ENCODE data around the gene RPS15A. TPM values are rescaled to one million over a fixed set of nuclear protein-coding genes. Genes with fewer than 3 reads are reported as not detected.

The RPS15A gene
- 2,370 and 2,788 TPM in 2 replicates for total RNA-seq
- 554 and 588 TPM in 2 replicates for polyA plus RNA-seq

DNA sequence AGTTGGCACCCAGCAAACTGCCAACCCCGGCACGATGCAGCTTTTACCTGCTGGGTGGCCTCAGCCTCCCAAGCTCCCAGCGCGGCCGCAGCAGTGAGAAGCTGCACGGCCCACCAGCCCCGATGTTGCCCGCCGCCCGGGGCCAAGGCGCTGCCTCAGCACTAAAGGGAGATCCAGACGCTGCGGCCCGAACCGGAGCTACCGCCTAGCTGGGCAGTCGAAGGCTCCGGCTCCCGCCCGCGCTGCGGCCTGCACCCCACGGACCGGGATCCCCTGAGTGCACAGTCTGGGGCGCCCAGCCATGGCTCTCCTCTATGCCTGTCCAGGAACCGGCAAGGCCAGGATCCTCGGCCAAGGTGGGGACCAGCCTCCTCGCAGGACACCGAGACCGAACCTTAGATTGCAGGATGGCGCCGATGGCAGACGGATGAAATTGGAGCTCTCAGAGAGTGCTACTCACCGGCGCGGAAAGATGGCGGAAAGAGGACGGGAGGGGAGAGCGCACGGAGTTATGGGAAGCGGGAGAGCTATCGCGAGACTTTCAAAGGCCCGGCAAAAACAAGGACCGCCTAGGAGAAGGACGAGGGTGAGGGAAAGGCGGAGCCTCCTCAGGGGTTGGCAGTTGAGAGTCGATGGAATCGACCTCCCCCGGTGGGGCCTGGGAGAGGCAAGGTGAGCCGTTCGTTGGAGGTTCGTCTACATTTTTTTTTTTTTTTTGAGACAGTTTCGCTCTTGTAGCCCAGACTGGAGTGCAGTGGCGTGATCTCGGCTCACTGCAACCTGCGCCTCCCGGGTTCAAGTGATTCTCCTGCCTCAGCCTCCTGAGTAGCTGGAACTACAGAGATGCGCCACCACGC, at the start of gene RPS15A:
Gene RPS15A, minus strand, starts transcription at position 485 of the 857 bp plus-strand sequence. CDS start 1,221 bp downstream, outside the sequence.
- peaks cover 3% of the 10 kb centered on the region for H3K36me3 ChIP-seq (replicated peaks; ENCODE audit: insufficient read depth, low read depth)
- peak within 1 kb of the TSS; percentile 83 for H3K4me3 ChIP-seq
- TF ChIP-seq EZH2phosphoT487 (IDR thresholded peaks at IDR 0.05; ENCODE audit: low read depth, severe bottlenecking, unreplicated experiment) (no peak), EZH2 (IDR thresholded peaks at IDR 0.05; ENCODE audit: borderline replicate concordance) (no peak)
- TF ChIP-seq, protein P1, sequence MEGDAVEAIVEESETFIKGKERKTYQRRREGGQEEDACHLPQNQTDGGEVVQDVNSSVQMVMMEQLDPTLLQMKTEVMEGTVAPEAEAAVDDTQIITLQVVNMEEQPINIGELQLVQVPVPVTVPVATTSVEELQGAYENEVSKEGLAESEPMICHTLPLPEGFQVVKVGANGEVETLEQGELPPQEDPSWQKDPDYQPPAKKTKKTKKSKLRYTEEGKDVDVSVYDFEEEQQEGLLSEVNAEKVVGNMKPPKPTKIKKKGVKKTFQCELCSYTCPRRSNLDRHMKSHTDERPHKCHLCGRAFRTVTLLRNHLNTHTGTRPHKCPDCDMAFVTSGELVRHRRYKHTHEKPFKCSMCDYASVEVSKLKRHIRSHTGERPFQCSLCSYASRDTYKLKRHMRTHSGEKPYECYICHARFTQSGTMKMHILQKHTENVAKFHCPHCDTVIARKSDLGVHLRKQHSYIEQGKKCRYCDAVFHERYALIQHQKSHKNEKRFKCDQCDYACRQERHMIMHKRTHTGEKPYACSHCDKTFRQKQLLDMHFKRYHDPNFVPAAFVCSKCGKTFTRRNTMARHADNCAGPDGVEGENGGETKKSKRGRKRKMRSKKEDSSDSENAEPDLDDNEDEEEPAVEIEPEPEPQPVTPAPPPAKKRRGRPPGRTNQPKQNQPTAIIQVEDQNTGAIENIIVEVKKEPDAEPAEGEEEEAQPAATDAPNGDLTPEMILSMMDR (IDR thresholded peaks at IDR 0.05; ENCODE audit: poor library complexity), result no peak
- 5% methylated on average over 57 of the region's 60 CpGs for WGBS (ENCODE audit: low lambda C conversion rate, missing lambda C conversion rate)
- peaks cover 57% of the 10 kb centered on the region for H3K79me2 ChIP-seq
- H2AFZ ChIP-seq, result peak within 1 kb of the TSS; percentile 88
- H3K9me2 ChIP-seq (replicated peaks; ENCODE audit: insufficient read depth), result no peaks in the 10 kb centered on the region
- H3K27ac ChIP-seq, result peak within 1 kb of the TSS; percentile 92
- no peaks in the 10 kb centered on the region for H3K27me3 ChIP-seq
- peaks cover 47% of the 10 kb centered on the region for H4K20me1 ChIP-seq (ENCODE audit: insufficient read depth, poor library complexity, severe bottlenecking)
- peaks cover 25% of the 10 kb centered on the region for H3K4me1 ChIP-seq (ENCODE audit: insufficient read depth)
- peak within 1 kb of the TSS; percentile 84 for H3K4me2 ChIP-seq
- H3K9me3 ChIP-seq (ENCODE audit: low read depth), result no peaks in the 10 kb centered on the region
- DNase-seq (ENCODE audit: low spot score), result peak; percentile 98

- H3K36me3 ChIP-seq (replicated peaks; ENCODE audit: insufficient read depth, low read depth), result no peaks in the 10 kb centered on the region
- H2AFZ ChIP-seq, result no peak overlapping the region
- H3K9me3 ChIP-seq (ENCODE audit: low read depth), result no peaks in the 10 kb centered on the region
- no peaks in the 10 kb centered on the region for H3K9me2 ChIP-seq (replicated peaks; ENCODE audit: insufficient read depth)
- TF ChIP-seq, protein P1 (IDR thresholded peaks at IDR 0.05; ENCODE audit: poor library complexity), result no peak
- TF ChIP-seq EZH2 (IDR thresholded peaks at IDR 0.05; ENCODE audit: borderline replicate concordance), result no peak
- TF ChIP-seq EZH2phosphoT487 (IDR thresholded peaks at IDR 0.05; ENCODE audit: low read depth, severe bottlenecking, unreplicated experiment), result no peak
- H3K27ac ChIP-seq, result no peak overlapping the region
- WGBS (ENCODE audit: low lambda C conversion rate, missing lambda C conversion rate), result 74% methylated on average over 6 of the region's 6 CpGs
- no peaks in the 10 kb centered on the region for H3K4me1 ChIP-seq (ENCODE audit: insufficient read depth)
- peak; percentile 41 for DNase-seq (ENCODE audit: low spot score)
- no peaks in the 10 kb centered on the region for H4K20me1 ChIP-seq (ENCODE audit: insufficient read depth, poor library complexity, severe bottlenecking)
- H3K27me3 ChIP-seq, result no peaks in the 10 kb centered on the region
- no peak overlapping the region for H3K4me3 ChIP-seq
- H3K79me2 ChIP-seq, result no peaks in the 10 kb centered on the region
- no peak overlapping the region for H3K4me2 ChIP-seq
These were observed 49.4 kb upstream of the RPS15A start for GRCh38 chr16:18839555-18839954.

DNA sequence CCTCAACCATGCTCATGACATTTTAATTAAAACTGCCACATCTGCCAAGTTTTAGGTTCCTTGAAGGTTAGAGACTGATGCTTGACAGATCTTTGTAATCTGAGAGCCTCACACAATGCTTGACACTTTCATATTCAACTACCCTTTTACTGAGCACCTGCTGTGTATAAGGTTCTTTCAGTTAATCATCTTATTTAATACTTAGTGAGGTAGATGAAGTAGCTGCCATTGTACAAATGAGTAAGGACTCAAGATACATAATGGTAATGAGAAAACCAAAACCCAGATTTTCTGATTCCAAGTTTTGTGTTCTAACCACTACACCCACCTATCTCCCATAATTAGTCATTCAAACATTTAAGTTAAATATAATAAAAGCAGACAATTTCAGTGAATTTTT, 46.6 kb upstream of the RPS15A start:
- Histone ChIP-seq H3K4me3 (no peak overlapping the region), H2AFZ (no peak overlapping the region), H3K27me3 (no peaks in the 10 kb centered on the region), H3K9me3 (ENCODE audit: low read depth) (no peaks in the 10 kb centered on the region), H3K36me3 (replicated peaks; ENCODE audit: insufficient read depth, low read depth) (no peaks in the 10 kb centered on the region), H3K4me1 (ENCODE audit: insufficient read depth) (no peaks in the 10 kb centered on the region), H4K20me1 (ENCODE audit: insufficient read depth, poor library complexity, severe bottlenecking) (no peaks in the 10 kb centered on the region), H3K79me2 (no peaks in the 10 kb centered on the region), H3K4me2 (no peak overlapping the region), H3K27ac (no peak overlapping the region), H3K9me2 (replicated peaks; ENCODE audit: insufficient read depth) (no peaks in the 10 kb centered on the region)
- no peak for DNase-seq (ENCODE audit: low spot score)
- TF ChIP-seq EZH2phosphoT487 (IDR thresholded peaks at IDR 0.05; ENCODE audit: low read depth, severe bottlenecking, unreplicated experiment), result no peak
- no peak for TF ChIP-seq EZH2 (IDR thresholded peaks at IDR 0.05; ENCODE audit: borderline replicate concordance)
- TF ChIP-seq, protein P1 (IDR thresholded peaks at IDR 0.05; ENCODE audit: poor library complexity), result no peak
